HG03025 (cell line): Measurements from ENCODE around the gene UGT1A10.
"Not testable (repeated sequence)": the region's sequence is repeated elsewhere in the genome, so short reads cannot be mapped to it uniquely, and the experiment has no call there.

Experiments used
- ATAC-seq: cut with Tn5 transposase; IDR thresholded peaks from one replicate; pipeline ENCODE4 v1.9.1; 2021; ENCODE audit warnings: mild to moderate bottlenecking, moderate library complexity; ENCODE audit not compliant: unreplicated experiment, low FRiP score

UGT1A10 gene

GRCh38 chr2:233691443-233692433 lies 55.5 kb downstream of the UGT1A10 start:
- no peak for ATAC-seq

- ATAC-seq: no peak
These were observed 56.4 kb downstream of the UGT1A10 start, which contains the start of gene UGT1A6 for GRCh38 chr2:233692648-233693047. Gene UGT1A6 (plus strand): TSS chr2:233692890. CDS start chr2:233693005, 115 bp downstream.

GRCh38 chr2:233693963-233694362 lies 57.7 kb downstream of the UGT1A10 start:
- ATAC-seq: no peak

- ATAC-seq: no peak
These were observed 62.5 kb downstream of the UGT1A10 start for GRCh38 chr2:233698740-233699139.

- no peak for ATAC-seq
These were observed 63.3 kb downstream of the UGT1A10 start for GRCh38 chr2:233699424-233700027.

- ATAC-seq: no peak
These were observed 63.9 kb downstream of the UGT1A10 start for GRCh38 chr2:233700028-233700635.

- ATAC-seq: not testable (repeated sequence)
These were observed 64.6 kb downstream of the UGT1A10 start for GRCh38 chr2:233700842-233701241.

- ATAC-seq: no peak
These were observed 66.0 kb downstream of the UGT1A10 start for GRCh38 chr2:233702238-233702637.

GRCh38 chr2:233705911-233706506 lies 69.8 kb downstream of the UGT1A10 start:
- ATAC-seq: no peak

- ATAC-seq: no peak
These were observed 70.5 kb downstream of the UGT1A10 start for GRCh38 chr2:233706720-233707119.

GRCh38 chr2:233707940-233708644 lies 71.8 kb downstream of the UGT1A10 start:
- no peak for ATAC-seq

GRCh38 chr2:233708942-233709341 lies 72.7 kb downstream of the UGT1A10 start:
- ATAC-seq: no peak

GRCh38 chr2:233711312-233712008 lies 75.2 kb downstream of the UGT1A10 start:
- ATAC-seq: no peak

GRCh38 chr2:233712611-233713261 lies 76.5 kb downstream of the UGT1A10 start, which contains the start of gene UGT1A5:
Gene UGT1A5 (plus strand): TSS chr2:233712907. CDS start chr2:233712992, 85 bp downstream.
- ATAC-seq: no peak

GRCh38 chr2:233713262-233713615 lies 77.0 kb downstream of the UGT1A10 start:
- ATAC-seq: no peak

GRCh38 chr2:233714121-233714520 lies 77.9 kb downstream of the UGT1A10 start:
- no peak for ATAC-seq

- no peak for ATAC-seq
These were observed 82.3 kb downstream of the UGT1A10 start, which contains the start of gene UGT1A4 for GRCh38 chr2:233718552-233718951. Gene UGT1A4 (plus strand): TSS chr2:233718736. CDS start chr2:233718821, 85 bp downstream.

- ATAC-seq: no peak
These were observed 92.6 kb downstream of the UGT1A10 start, which contains the start of gene UGT1A3 for GRCh38 chr2:233728723-233729301. Gene UGT1A3 (plus strand): TSS chr2:233729042. CDS start chr2:233729127, 85 bp downstream.
